ENCODE data around the gene CEP131. TPM values are rescaled to one million over a fixed set of nuclear protein-coding genes. Genes with fewer than 3 reads are reported as not detected.

Gene CEP131
- total and polyA plus RNA-seq, 7 donors: 3.7 to 8.6 (median 4.9) TPM

- DNase-seq (no peak), ATAC-seq (no peak)
- Histone ChIP-seq H3K27ac (no peak overlapping the region), H3K9me3 (no peaks in the 10 kb centered on the region), H3K27me3 (ENCODE audit: insufficient read depth in 3 of 3, low read length in 2 of 3) (no peaks in the 10 kb centered on the region), H3K36me3 (ENCODE audit: insufficient read depth in 1 of 2, low read depth in 1 of 2) (peaks cover 0 to 3% of the 10 kb centered on the region in 2 donors), H3K4me3 (no peak overlapping the region), H3K4me1 (no peaks in the 10 kb centered on the region)
- no peak for TF ChIP-seq CTCF (IDR thresholded peaks at IDR 0.05)
- 71 to 78% (median 76%) methylated on average over 14 of the region's 14 CpGs for WGBS, 3 donors
- intact Hi-C loops (cut with DNase I): no loop called here
Observed at GRCh38 chr17:81210868-81211267, 11.9 kb downstream of the CEP131 start.

GRCh38 chr17:81210466-81210865, 12.3 kb downstream of the CEP131 start:
- H3K36me3 ChIP-seq (ENCODE audit: insufficient read depth in 1 of 2, low read depth in 1 of 2): peaks cover 0 to 3% of the 10 kb centered on the region in 2 donors

GRCh38 chr17:81209141-81209540, 13.6 kb downstream of the CEP131 start:
- TF ChIP-seq CTCF (IDR thresholded peaks at IDR 0.05): no peak
- Histone ChIP-seq H3K4me1 (no peaks in the 10 kb centered on the region), H3K4me3 (no peak overlapping the region), H3K9me3 (no peaks in the 10 kb centered on the region), H3K27ac (no peak overlapping the region), H3K36me3 (ENCODE audit: insufficient read depth in 1 of 2, low read depth in 1 of 2) (peaks cover 0 to 3% of the 10 kb centered on the region in 2 donors), H3K27me3 (ENCODE audit: insufficient read depth in 3 of 3, low read length in 2 of 3) (no peaks in the 10 kb centered on the region)
- 95 to 96% (median 95%) methylated on average over 14 to 16 of the region's 16 CpGs for WGBS, 3 donors
- ATAC-seq: no peak
- DNase-seq: no peak
- intact Hi-C loops (cut with DNase I): no loop called here

More at GRCh38 chr17:81210466-81210865, 12.3 kb downstream of the CEP131 start:
- no peaks in the 10 kb centered on the region for H3K27me3 ChIP-seq (ENCODE audit: insufficient read depth in 3 of 3, low read length in 2 of 3)
- DNase-seq (no peak), ATAC-seq (no peak)
- H3K4me3 ChIP-seq: no peak overlapping the region
- intact Hi-C loops (cut with DNase I): no loop called here
- TF ChIP-seq CTCF (IDR thresholded peaks at IDR 0.05): no peak
- H3K9me3 ChIP-seq: no peaks in the 10 kb centered on the region
- H3K27ac ChIP-seq: no peak overlapping the region
- H3K4me1 ChIP-seq: no peaks in the 10 kb centered on the region
- WGBS, 3 donors: 76 to 84% (median 82%) methylated on average over 10 of the region's 10 CpGs

DNA sequence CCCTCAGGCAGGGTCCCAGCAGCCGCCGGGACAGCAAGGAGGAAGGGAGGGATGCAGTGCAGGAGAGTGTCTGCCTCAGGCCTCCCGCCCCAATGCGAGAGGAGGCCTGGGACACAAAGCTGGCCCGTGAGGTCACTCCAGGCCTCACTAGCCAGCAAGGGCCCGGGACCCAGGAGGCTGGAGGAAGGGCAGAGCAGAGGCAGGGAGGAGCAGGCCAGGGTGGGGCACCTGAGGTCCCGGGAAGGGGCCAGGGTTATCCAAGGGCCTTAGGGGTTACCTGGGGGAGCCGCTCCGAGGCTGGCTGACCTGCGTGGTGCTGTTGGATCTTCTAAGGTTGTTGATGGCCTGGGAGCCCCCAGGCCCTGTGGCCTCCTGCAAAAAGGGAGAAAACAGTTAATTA, 14.1 kb downstream of the CEP131 start:
- Histone ChIP-seq H3K4me3 (no peak overlapping the region), H3K4me1 (no peaks in the 10 kb centered on the region), H3K36me3 (ENCODE audit: insufficient read depth in 1 of 2, low read depth in 1 of 2) (peaks cover 0 to 3% of the 10 kb centered on the region in 2 donors), H3K27ac (no peak overlapping the region), H3K27me3 (ENCODE audit: insufficient read depth in 3 of 3, low read length in 2 of 3) (no peaks in the 10 kb centered on the region), H3K9me3 (no peaks in the 10 kb centered on the region)
- 92 to 94% (median 94%) methylated on average over 8 to 10 of the region's 10 CpGs for WGBS, 3 donors
- DNase-seq (no peak), ATAC-seq (no peak)
- no peak for TF ChIP-seq CTCF (IDR thresholded peaks at IDR 0.05)
- intact Hi-C loops (cut with DNase I): no loop called here
